Heart left ventricle (tissue), 13 donors: Measurements from ENCODE around the gene CNIH3.

Experiments used
- POLR2A ChIP-seq, 2 donors: fragments of 450-650 bp; IDR thresholded peaks; one replicate each; pipeline ENCODE4 v1.6.1; 2017; ENCODE audit warnings: antibody characterized with exemption in 2 of 2, mild to moderate bottlenecking in 2 of 2, moderate library complexity in 2 of 2
- TF ChIP-seq, protein P1 (sequence below), 12 donors: fragments of 200-600 bp; sonication (generic) in 4 of 12; IDR thresholded peaks; one replicate each; pipeline versions ENCODE4 v1.5.0 to v1.8.0; 2018 to 2022; ENCODE audit warnings: antibody characterized with exemption in 12 of 12, mild to moderate bottlenecking in 5 of 12
- donor health status: ischemic (EF 13 %, LVEDD 7.1; RV severe dilation, severe dysfunction).
- donor health status: DM: no; HTN: yes; CAD: no.
- donor health status: DM: no; HTN: no; CAD: no.
- donor health status: ischemic (EF 25% LVEDD 6.9; RV normal size, moderate dysfunction).
- donor health status: ischemic (EF 25% LVEDD 5.7; RV mildly dilated, moderate dysfunction).
- donor health status: ischemic (EF 35%, LVEDD 5.7; RV mildly dilated, moderate dysfunction).
- donor health status: nonischemic (EF 11% LVEDD 7.7; RV severe dilation, severe dysfunction).
- donor health status: DM: yes; HTN: yes; CAD: no.
- donor health status: PGD.
- donor health status: ischemic (EF 29% LVEDD 5.4; RV normal size, mild dysfunction).
- donor health status: nonischemic (EF 23%, LVEDD 6.1; RV moderate dilation, normal function).

DNA sequence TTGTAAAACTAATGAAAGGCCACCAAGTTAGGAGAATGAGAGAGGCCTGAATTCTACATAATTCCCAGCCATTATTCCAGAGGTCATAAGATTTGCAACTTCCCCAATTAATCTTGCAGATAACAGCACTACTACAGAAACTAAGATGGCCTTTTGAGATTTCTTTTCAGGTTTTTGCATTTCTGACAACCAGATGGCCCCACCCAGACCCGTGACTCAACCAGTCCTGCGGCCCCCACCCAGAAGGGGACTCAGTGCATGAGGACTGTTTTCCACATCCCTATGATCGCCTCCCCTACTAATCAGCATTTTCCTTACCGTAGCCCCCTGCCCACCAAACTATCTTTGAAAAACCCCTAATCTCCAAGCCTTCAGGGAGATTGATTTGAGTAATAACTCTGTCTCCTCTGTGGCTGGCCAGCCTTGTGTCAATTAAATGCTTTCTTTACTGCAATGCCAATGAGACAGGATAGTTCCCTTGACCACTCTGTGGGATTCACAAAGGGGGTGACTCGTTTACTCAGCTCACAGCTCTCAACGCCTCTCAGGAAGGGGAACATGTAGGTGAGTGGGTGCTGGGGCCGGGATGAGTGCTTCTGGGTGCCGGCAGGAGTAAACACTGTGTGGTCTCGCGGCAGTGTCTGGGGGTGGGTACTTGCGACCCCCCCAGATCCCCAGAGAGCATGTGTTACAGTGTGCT, 10.5 kb upstream of the CNIH3 start:
- TF ChIP-seq, protein P1, sequence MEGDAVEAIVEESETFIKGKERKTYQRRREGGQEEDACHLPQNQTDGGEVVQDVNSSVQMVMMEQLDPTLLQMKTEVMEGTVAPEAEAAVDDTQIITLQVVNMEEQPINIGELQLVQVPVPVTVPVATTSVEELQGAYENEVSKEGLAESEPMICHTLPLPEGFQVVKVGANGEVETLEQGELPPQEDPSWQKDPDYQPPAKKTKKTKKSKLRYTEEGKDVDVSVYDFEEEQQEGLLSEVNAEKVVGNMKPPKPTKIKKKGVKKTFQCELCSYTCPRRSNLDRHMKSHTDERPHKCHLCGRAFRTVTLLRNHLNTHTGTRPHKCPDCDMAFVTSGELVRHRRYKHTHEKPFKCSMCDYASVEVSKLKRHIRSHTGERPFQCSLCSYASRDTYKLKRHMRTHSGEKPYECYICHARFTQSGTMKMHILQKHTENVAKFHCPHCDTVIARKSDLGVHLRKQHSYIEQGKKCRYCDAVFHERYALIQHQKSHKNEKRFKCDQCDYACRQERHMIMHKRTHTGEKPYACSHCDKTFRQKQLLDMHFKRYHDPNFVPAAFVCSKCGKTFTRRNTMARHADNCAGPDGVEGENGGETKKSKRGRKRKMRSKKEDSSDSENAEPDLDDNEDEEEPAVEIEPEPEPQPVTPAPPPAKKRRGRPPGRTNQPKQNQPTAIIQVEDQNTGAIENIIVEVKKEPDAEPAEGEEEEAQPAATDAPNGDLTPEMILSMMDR (IDR thresholded peaks at IDR 0.05), result no peak
- TF ChIP-seq POLR2A (IDR thresholded peaks at IDR 0.05), result no peak
